Lower leg skin (tissue), 4 donors: ENCODE measurements around the gene ATP5MK. TPM values are rescaled to one million over a fixed set of nuclear protein-coding genes. Genes with fewer than 3 reads are reported as not detected.
"Not testable (repeated sequence)": the region's sequence is repeated elsewhere in the genome, so short reads cannot be mapped to it uniquely, and the experiment has no call there.

Experiments
- DNase-seq, 2 donors: peaks; one replicate each; pipeline ENCODE4 v3.0.0-alpha.2; 2019; ENCODE audit warnings: low spot score in 2 of 2
- H3K4me3 ChIP-seq: fragments of 200-600 bp; sonication (generic); 2 replicates; pipeline ENCODE4 v1.5.1; 2017; ENCODE audit warnings: mild to moderate bottlenecking, low read depth; ENCODE audit not compliant: poor library complexity, severe bottlenecking
- POLR2A ChIP-seq, 2 donors: fragments of 450-650 bp; IDR thresholded peaks; one replicate each; pipeline ENCODE4 v1.6.1; 2016 to 2017; ENCODE audit warnings: antibody characterized with exemption in 2 of 2, mild to moderate bottlenecking in 1 of 2, moderate library complexity in 1 of 2
- WGBS, 2 donors: methylation state at CpG; one replicate each; pipeline ENCODE4 v1.1.5; 2018; 5-methylcytosine and 5-hydroxymethylcytosine counted together
- intact Hi-C: fragments of 100-400 bp; cut with DNase I; formaldehyde crosslinking; loops from one replicate; pipeline ENCODE4 v1.15.0; 2023; ENCODE audit warnings: low total_unique reads
- total RNA-seq, 4 donors: library from RNA; depleted of rRNA; stranded (reverse); fragments of >200 nt; gene quantifications; one replicate each; pipeline ENCODE4 v1.1.0, GENCODE V29; 2016
- TF ChIP-seq, protein P1 (sequence below), 3 donors: fragments of 450-650 bp; IDR thresholded peaks; one replicate each; pipeline ENCODE4 v1.5.1; 2016; ENCODE audit warnings: antibody characterized with exemption in 3 of 3, mild to moderate bottlenecking in 3 of 3, moderate library complexity in 2 of 3

Gene ATP5MK
- total RNA-seq, 4 donors from 2014 or later: 56.0 to 222 (median 152) TPM

DNA sequence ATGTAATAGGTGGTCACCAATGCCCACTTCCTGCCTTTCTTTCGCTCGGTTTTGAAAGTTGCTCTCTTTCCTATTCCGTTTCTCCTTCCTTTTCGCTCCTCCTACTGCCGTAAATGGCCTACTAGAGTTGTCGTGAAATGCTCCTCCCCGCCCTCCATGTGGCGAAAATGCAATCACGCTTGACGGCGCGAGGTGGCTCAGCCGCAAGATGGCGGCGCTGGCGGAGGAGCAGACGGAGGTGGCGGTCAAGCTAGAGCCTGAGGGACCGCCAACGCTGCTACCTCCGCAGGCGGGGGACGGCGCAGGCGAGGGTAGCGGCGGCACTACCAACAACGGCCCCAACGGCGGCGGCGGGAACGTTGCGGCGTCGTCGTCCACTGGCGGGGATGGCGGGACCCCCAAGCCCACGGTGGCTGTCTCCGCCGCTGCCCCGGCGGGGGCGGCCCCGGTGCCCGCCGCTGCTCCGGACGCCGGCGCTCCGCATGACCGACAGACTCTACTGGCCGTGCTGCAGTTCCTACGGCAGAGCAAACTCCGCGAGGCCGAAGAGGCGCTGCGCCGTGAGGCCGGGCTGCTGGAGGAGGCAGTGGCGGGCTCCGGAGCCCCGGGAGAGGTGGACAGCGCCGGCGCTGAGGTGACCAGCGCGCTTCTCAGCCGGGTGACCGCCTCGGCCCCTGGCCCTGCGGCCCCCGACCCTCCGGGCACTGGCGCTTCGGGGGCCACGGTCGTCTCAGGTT, 28.3 kb downstream of the ATP5MK start, which contains the start of gene TAF5:
TAF5 (plus strand) TSS at position 195 of the 737 bp plus-strand sequence; CDS start at position 209, 14 bp downstream.
- intact Hi-C loops: no loop called here
- peak within 1 kb of the TSS; percentile 78 for H3K4me3 ChIP-seq
- DNase-seq: peak; percentile 94 to 97
- 0 to 1% methylated on average over 18 to 45 of the region's 81 CpGs for WGBS, 2 donors
- peak in 1 of 2 donors; percentile 18 for TF ChIP-seq POLR2A (IDR thresholded peaks at IDR 0.05)
- TF ChIP-seq, protein P1, sequence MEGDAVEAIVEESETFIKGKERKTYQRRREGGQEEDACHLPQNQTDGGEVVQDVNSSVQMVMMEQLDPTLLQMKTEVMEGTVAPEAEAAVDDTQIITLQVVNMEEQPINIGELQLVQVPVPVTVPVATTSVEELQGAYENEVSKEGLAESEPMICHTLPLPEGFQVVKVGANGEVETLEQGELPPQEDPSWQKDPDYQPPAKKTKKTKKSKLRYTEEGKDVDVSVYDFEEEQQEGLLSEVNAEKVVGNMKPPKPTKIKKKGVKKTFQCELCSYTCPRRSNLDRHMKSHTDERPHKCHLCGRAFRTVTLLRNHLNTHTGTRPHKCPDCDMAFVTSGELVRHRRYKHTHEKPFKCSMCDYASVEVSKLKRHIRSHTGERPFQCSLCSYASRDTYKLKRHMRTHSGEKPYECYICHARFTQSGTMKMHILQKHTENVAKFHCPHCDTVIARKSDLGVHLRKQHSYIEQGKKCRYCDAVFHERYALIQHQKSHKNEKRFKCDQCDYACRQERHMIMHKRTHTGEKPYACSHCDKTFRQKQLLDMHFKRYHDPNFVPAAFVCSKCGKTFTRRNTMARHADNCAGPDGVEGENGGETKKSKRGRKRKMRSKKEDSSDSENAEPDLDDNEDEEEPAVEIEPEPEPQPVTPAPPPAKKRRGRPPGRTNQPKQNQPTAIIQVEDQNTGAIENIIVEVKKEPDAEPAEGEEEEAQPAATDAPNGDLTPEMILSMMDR (IDR thresholded peaks at IDR 0.05): no peak

DNA sequence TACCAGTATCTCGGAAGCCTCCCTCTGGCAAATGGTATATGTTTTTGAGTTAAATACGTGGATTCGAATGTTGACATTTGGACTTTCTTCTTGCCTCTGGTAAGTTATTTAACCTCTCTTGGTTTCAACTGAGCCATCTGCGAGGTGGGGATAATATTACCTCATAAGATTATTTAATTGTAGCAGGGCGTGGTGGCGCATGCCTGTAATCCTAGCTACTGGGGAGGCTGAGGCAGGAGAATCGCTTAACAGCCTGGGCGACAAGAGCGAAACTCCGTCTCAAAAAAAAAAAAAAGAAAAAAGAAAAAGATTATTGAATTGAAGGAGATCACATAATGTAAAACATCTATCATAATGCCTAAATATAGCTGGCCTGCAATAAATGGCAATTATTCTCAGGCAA, 28.9 kb downstream of the ATP5MK start:
- 42 to 54% methylated on average over 10 of the region's 10 CpGs for WGBS, 2 donors

DNA sequence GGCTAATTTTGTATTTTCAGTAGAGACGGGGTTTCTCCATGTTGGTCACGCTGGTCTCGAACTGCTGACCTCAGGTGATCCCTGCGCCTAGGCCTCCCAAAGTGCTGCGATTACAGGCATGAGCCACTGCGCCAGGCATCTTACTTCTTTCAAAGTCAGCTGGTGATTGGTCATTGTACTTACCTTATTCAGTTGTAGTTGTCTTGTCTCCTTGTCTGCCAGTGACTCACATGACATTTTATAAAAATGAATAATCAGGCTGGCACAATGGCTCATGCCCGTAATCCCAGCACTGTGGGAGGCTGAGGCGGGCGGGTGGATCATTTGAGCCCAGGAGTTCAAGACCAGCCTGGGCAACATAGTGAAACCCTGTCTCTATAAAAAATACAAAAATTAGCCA, 35.5 kb downstream of the ATP5MK start:
- 87 to 89% methylated on average over 9 of the region's 9 CpGs for WGBS, 2 donors
- H3K4me3 ChIP-seq, intact Hi-C loops, DNase-seq: not testable (repeated sequence)

More for the DNA sequence above, 28.9 kb downstream of the ATP5MK start:
- intact Hi-C loops: no loop called here
- peak overlapping the region; percentile 78 for H3K4me3 ChIP-seq
- TF ChIP-seq POLR2A (IDR thresholded peaks at IDR 0.05): no peak
- TF ChIP-seq, protein P1 (IDR thresholded peaks at IDR 0.05): no peak
- no peak for DNase-seq

DNA sequence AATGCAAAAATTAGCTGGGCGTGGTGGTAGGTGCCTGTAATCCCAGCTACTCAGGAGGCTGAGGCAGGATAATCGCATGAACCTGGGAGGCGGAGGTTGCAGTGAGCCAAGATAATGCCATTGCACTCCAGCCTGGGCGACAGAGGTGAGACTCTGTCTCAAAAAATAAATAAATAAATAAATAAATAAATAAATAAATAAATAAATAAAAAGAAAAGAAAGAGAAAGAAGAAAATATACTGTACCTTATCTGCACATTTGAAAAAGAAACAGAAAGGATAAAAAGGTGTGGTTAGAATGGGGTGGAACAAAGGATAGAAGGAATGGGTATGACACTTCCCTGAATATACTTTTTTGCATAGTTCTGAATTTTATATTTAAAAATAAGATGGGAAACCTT, 36.8 kb downstream of the ATP5MK start:
- H3K4me3 ChIP-seq, intact Hi-C loops, DNase-seq: not testable (repeated sequence)
- 91 to 94% methylated on average over 4 of the region's 4 CpGs for WGBS, 2 donors

DNA sequence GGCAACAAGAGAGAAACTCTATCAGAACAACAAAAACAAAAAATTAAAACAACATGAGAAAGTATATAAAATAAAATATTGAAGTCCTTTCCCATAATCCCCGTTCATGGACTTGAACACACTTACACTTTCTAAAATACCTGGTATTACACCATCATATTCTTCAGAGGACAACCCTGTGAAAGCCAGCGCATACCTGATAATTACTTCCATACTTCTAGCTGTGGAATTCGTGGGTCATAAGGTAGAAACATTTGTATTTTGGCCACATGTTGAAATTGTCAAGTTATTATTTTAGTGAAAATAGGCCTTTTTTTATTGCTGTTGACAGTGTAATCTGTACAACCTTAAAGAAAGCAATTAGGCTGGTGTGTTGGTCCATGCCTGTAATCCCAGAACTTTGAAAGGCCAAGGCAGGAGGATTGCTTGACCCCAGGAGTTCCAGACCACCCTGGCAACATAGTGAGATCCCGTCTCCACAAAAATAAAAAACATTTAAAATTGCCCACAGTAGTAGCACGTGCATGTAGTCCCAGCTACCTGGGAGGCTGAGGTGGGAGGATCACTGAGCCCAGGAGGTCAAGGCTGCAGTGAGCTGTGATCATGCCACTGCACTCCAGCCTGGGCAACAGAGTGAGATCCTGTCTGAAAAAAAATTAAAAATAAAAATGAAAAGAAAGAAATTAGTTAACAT, 40.2 kb downstream of the ATP5MK start:
- WGBS, 2 donors: 71 to 75% methylated on average over 5 of the region's 5 CpGs
- DNase-seq: no peak
- no peak overlapping the region for H3K4me3 ChIP-seq
- intact Hi-C loops: no loop called here
- TF ChIP-seq POLR2A (IDR thresholded peaks at IDR 0.05): no peak
- TF ChIP-seq, protein P1 (IDR thresholded peaks at IDR 0.05): no peak

DNA sequence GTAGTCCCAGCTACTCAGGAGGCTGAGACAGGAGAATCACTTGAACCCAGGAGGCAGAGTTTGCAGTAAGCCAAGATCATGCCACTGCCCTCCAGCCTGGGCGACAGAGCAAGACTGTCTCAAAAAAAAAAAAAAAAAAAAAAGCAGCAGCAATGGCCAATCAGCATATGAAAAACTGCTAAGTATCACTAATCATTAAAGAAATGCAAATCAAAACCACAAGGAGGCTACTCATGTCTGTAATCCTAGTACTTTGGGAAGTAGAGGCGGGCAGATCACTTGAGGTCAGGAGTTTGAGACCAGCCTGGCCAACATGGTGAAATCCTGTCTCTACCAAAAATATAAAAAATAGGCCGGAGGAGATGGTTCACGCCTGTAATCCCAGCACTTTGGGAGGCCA, 41.7 kb downstream of the ATP5MK start:
- DNase-seq, H3K4me3 ChIP-seq, intact Hi-C loops: not testable (repeated sequence)
- 85 to 93% methylated on average over 4 of the region's 4 CpGs for WGBS, 2 donors

DNA sequence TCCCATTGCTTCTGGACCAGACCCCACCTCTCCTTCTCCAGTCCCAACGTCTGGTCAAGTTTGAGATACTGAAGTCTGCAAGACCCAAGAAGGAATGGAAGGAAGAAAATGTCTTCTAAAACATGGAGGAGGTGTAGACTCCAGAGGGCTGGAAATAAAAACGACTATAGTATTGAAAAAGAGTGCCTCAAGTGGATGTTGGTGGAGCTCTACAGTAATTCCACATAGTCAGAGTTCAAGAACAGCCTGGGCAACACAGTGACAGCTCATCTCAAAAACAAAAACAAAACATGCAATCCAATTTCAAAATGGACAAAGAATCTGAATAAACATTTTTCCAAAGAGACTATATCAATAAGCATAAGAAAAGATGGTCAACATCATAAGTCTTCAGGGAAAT, 43.0 kb downstream of the ATP5MK start:
- TF ChIP-seq, protein P1 (IDR thresholded peaks at IDR 0.05): no peak
- no peak for TF ChIP-seq POLR2A (IDR thresholded peaks at IDR 0.05)
- 37 to 51% methylated on average over 2 of the region's 2 CpGs for WGBS, 2 donors
- intact Hi-C loops: no loop called here

More for the DNA sequence above, 43.0 kb downstream of the ATP5MK start:
- DNase-seq: no peak
- H3K4me3 ChIP-seq: no peak overlapping the region
